HG03108 (cell line): Measurements from ENCODE around the gene ASPG.

Experiments used
- ATAC-seq: cut with Tn5 transposase; IDR thresholded peaks from one replicate; pipeline ENCODE4 v1.9.1; 2021; ENCODE audit warnings: moderate library complexity; ENCODE audit not compliant: unreplicated experiment

Gene ASPG

GRCh38 chr14:104159990-104160389 is 74.5 kb downstream of the ASPG start:
- ATAC-seq: no peak

DNA sequence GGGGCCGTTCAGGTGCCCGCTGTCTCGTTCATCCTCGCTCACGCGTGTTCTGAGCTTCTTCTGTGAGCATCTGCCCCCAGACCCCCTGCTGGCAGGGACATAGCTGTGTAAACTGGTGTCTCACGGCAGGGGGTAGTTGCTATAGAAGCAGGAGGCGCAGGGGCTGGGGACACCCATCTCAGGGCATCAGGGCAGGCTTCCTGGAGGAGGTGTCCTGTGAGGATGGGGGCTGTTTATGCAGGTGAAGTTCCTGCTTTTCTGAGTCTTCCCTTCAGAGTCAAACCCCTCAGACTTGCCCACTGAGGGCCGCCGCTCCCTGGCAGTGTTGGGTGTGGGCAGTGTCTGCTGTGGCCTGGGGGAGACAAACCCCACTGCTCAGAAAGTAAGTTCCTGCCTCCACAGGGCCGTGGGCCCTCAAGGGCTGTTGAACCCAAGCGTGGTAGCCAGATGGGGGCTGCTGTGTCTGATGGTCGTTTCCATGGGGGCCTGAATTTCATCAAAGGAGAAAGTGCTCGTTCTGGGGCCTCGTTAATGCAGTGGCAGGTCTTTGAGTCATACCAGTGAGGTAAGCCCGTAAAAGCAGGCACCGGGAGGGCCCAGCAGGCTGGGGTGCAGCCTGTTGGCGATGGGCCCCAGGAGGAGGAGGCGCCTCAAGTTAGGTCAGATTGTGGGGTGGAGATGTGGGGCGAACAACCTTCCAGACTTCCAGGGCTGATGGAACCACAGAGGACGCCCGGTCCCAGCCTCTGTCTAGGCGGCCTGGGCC is 76.3 kb downstream of the ASPG start:
- no peak for ATAC-seq

DNA sequence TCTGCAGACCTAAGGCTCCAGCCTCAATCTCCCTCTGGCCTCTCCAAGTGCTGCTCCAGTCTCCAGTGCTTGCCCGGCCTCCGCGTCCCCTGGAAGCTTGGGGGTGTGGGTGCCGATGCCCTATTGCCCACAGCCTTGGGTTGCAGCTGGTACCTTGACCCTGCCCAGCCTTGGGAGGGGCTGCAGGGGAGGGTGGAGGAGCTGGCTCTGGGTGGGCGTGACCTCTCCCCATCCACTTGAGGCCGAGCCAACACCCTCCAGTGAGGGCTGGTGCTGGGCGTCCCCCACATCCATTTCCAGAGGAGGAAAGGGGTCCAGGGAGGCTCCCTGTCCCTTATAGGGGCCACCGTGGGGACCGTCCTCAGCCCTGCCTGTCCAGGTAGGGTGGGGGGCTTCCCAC is 77.0 kb downstream of the ASPG start:
- ATAC-seq: no peak

DNA sequence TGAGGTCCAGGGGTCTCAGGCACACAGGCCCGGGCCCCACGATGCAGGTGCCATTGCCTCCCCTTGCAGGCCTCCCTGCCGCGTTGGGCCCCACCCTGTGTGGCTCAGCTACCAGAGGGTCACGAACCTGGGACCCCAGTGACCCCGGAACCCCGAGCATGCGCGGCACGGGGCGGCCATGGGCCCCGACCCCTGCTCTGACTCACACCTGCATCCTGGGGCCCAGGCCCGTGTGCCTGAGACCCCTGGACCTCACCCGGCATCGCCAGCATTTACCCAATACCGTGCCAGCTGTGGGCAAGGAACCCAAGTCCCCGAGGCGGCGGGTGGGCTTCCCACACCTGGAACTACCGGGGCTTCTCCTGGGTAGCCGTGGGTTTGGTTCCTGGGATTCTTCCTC is 78.0 kb downstream of the ASPG start:
- no peak for ATAC-seq

GRCh38 chr14:104164041-104164440 is 78.5 kb downstream of the ASPG start:
- no peak for ATAC-seq

GRCh38 chr14:104164512-104164911 is 79.0 kb downstream of the ASPG start:
- no peak for ATAC-seq
